Measurements from ENCODE around the gene EYA2.

EYA2 gene

GRCh38 chr20:47124181-47124717 lies 229.6 kb downstream of the EYA2 start:
- no peak for DNase-seq

GRCh38 chr20:47125508-47125757 lies 230.8 kb downstream of the EYA2 start:
- no peak for DNase-seq

- no peak for DNase-seq
These were observed 231.3 kb downstream of the EYA2 start for GRCh38 chr20:47125758-47126591.

- DNase-seq, result no peak
These were observed 232.1 kb downstream of the EYA2 start for GRCh38 chr20:47126709-47127108.

- DNase-seq, result no peak
These were observed 232.9 kb downstream of the EYA2 start for GRCh38 chr20:47127546-47127945.

GRCh38 chr20:47127999-47128398 lies 233.4 kb downstream of the EYA2 start:
- no peak for DNase-seq

- no peak for DNase-seq
These were observed 234.7 kb downstream of the EYA2 start for GRCh38 chr20:47129306-47129705.

GRCh38 chr20:47133809-47134456 lies 239.3 kb downstream of the EYA2 start:
- DNase-seq, result no peak

- DNase-seq, result no peak
These were observed 242.1 kb downstream of the EYA2 start for GRCh38 chr20:47136782-47137181.

- DNase-seq, result no peak
These were observed 242.7 kb downstream of the EYA2 start for GRCh38 chr20:47137231-47137870.

GRCh38 chr20:47139934-47140535 lies 245.4 kb downstream of the EYA2 start:
- no peak for DNase-seq

GRCh38 chr20:47141350-47141921 lies 246.8 kb downstream of the EYA2 start:
- no peak for DNase-seq

- DNase-seq, result no peak
These were observed 247.5 kb downstream of the EYA2 start for GRCh38 chr20:47141941-47142773.

- no peak for DNase-seq
These were observed 248.1 kb downstream of the EYA2 start for GRCh38 chr20:47142774-47143170.

GRCh38 chr20:47143657-47144056 lies 249.0 kb downstream of the EYA2 start:
- DNase-seq, result no peak

GRCh38 chr20:47144463-47144862 lies 249.8 kb downstream of the EYA2 start:
- no peak for DNase-seq

- no peak for DNase-seq
These were observed 252.0 kb downstream of the EYA2 start for GRCh38 chr20:47146686-47147085.

- DNase-seq, result no peak
These were observed 253.4 kb downstream of the EYA2 start for GRCh38 chr20:47148059-47148458.

- no peak for DNase-seq
These were observed 255.3 kb downstream of the EYA2 start for GRCh38 chr20:47149939-47150338.

GRCh38 chr20:47150403-47151152 lies 255.9 kb downstream of the EYA2 start:
- no peak for DNase-seq

- DNase-seq, result no peak
These were observed 257.4 kb downstream of the EYA2 start for GRCh38 chr20:47152068-47152467.

- no peak for DNase-seq
These were observed 259.4 kb downstream of the EYA2 start for GRCh38 chr20:47154089-47154488.

Data from KG1 (cell line).